Karpas-422 (cell line): Measurements from ENCODE around the gene TMEM178A. TPM values are rescaled to one million over a fixed set of nuclear protein-coding genes. Genes with fewer than 3 reads are reported as not detected.

Experiments used
- DNase-seq: peaks from one replicate; pipeline ENCODE4 v3.0.0-alpha.2; 2015
- H2AFZ ChIP-seq: fragments of 200-600 bp; sonication (generic); 2 replicates; pipeline ENCODE4 v1.6.1; 2014; ENCODE audit warnings: antibody characterized with exemption, low read length, mixed read lengths
- H3K27ac ChIP-seq: fragments of 200-600 bp; sonication (generic); 2 replicates; pipeline ENCODE4 v1.5.1; 2014; ENCODE audit warnings: mild to moderate bottlenecking, low read length, moderate library complexity
- H3K27me3 ChIP-seq: fragments of 200-600 bp; sonication (generic); 2 replicates; pipeline ENCODE4 v1.6.1; 2014; ENCODE audit warnings: low read length, mixed read lengths
- H3K36me3 ChIP-seq: fragments of 200-600 bp; sonication (generic); 2 replicates; pipeline ENCODE4 v1.6.1; 2014; ENCODE audit warnings: low read length, mixed read lengths; ENCODE audit not compliant: insufficient read depth
- H3K4me1 ChIP-seq: fragments of 200-600 bp; sonication (generic); 2 replicates; pipeline ENCODE4 v1.6.1; 2014; ENCODE audit warnings: mild to moderate bottlenecking, low read length, mixed read lengths
- H3K4me2 ChIP-seq: fragments of 200-600 bp; sonication (generic); 2 replicates; pipeline ENCODE4 v1.6.1; 2014; ENCODE audit warnings: low read length, low read depth, mild to moderate bottlenecking; ENCODE audit not compliant: poor library complexity, severe bottlenecking
- H3K4me3 ChIP-seq: fragments of 200-600 bp; sonication (generic); 2 replicates; pipeline ENCODE4 v1.5.1; 2014; ENCODE audit warnings: mild to moderate bottlenecking, antibody characterized with exemption, low read length, mixed read lengths
- H3K79me2 ChIP-seq: fragments of 200-600 bp; sonication (generic); 2 replicates; pipeline ENCODE4 v1.6.1; 2014; ENCODE audit warnings: mild to moderate bottlenecking, low read length, mixed read lengths
- H3K9ac ChIP-seq: fragments of 200-600 bp; sonication (generic); 2 replicates; pipeline ENCODE4 v1.6.0; 2014; ENCODE audit warnings: low read length
- H3K9me2 ChIP-seq: fragments of 200-600 bp; sonication (generic), shearing (Covaris generic); replicated peaks from 2 replicates; pipeline ENCODE4 v1.6.0; 2014; ENCODE audit warnings: mild to moderate bottlenecking, low read length, moderate library complexity; ENCODE audit not compliant: insufficient read depth
- H3K9me3 ChIP-seq: fragments of 300-700, 200-600 bp; sonication (generic); 2 replicates; pipeline ENCODE4 v1.6.1; 2014; ENCODE audit warnings: low read length, mixed read lengths
- H4K20me1 ChIP-seq: fragments of 200-600 bp; sonication (generic); 2 replicates; pipeline ENCODE4 v1.6.1; 2014; ENCODE audit warnings: mild to moderate bottlenecking, antibody characterized with exemption, low read length, low read depth; ENCODE audit not compliant: insufficient read depth
- total RNA-seq: library from RNA; depleted of rRNA; stranded (reverse); fragments of >200 nt; shearing (Covaris generic); gene quantifications from 2 replicates; pipeline ENCODE4 v1.2.3, GENCODE V29; 2014; ENCODE audit warnings: low replicate concordance; rRNA removed

TMEM178A gene
- total RNA-seq, 1 experiment from 2014 or later = not detected

- DNase-seq = no peak
- Histone ChIP-seq H3K9me2 (no peaks in the 10 kb centered on the region), H3K4me2 (no peak overlapping the region), H3K36me3 (peaks cover 55% of the 10 kb centered on the region), H2AFZ (no peak overlapping the region), H3K27me3 (no peaks in the 10 kb centered on the region), H3K27ac (no peak overlapping the region), H3K9me3 (no peaks in the 10 kb centered on the region), H3K4me3 (no peak overlapping the region), H3K79me2 (peaks cover 12% of the 10 kb centered on the region), H3K9ac (no peak overlapping the region), H4K20me1 (no peaks in the 10 kb centered on the region), H3K4me1 (no peaks in the 10 kb centered on the region)
Observed at GRCh38 chr2:39743269-39743776, 77.6 kb downstream of the TMEM178A start.

GRCh38 chr2:39755466-39755865, 89.7 kb downstream of the TMEM178A start:
- DNase-seq = no peak
- H3K36me3 ChIP-seq = peaks cover 70% of the 10 kb centered on the region
- H3K27ac ChIP-seq = no peak overlapping the region
- H2AFZ ChIP-seq = no peak overlapping the region
- no peaks in the 10 kb centered on the region for H4K20me1 ChIP-seq
- H3K4me3 ChIP-seq = no peak overlapping the region
- no peaks in the 10 kb centered on the region for H3K4me1 ChIP-seq
- H3K27me3 ChIP-seq = no peaks in the 10 kb centered on the region
- H3K9me3 ChIP-seq = no peaks in the 10 kb centered on the region
- H3K79me2 ChIP-seq = peaks cover 31% of the 10 kb centered on the region
- no peak overlapping the region for H3K4me2 ChIP-seq
- H3K9ac ChIP-seq = no peak overlapping the region
- H3K9me2 ChIP-seq = no peaks in the 10 kb centered on the region

- Histone ChIP-seq H3K9me2 (no peaks in the 10 kb centered on the region), H3K9me3 (no peaks in the 10 kb centered on the region), H3K4me3 (no peak overlapping the region), H3K79me2 (peaks cover 42% of the 10 kb centered on the region), H4K20me1 (no peaks in the 10 kb centered on the region), H3K4me2 (no peak overlapping the region), H3K27me3 (no peaks in the 10 kb centered on the region), H3K9ac (no peak overlapping the region), H3K36me3 (peaks cover 79% of the 10 kb centered on the region), H3K27ac (no peak overlapping the region), H2AFZ (no peak overlapping the region), H3K4me1 (no peaks in the 10 kb centered on the region)
- DNase-seq = no peak
Observed at GRCh38 chr2:39757156-39757555, 91.4 kb downstream of the TMEM178A start.

GRCh38 chr2:39762448-39762847, 96.7 kb downstream of the TMEM178A start:
- H3K9me2 ChIP-seq = no peaks in the 10 kb centered on the region
- H4K20me1 ChIP-seq = no peaks in the 10 kb centered on the region
- peaks cover 68% of the 10 kb centered on the region for H3K79me2 ChIP-seq
- no peaks in the 10 kb centered on the region for H3K9me3 ChIP-seq
- no peak overlapping the region for H3K4me3 ChIP-seq
- H3K4me1 ChIP-seq = peaks cover 4% of the 10 kb centered on the region
- no peak for DNase-seq
- H3K4me2 ChIP-seq = no peak overlapping the region
- no peak overlapping the region for H2AFZ ChIP-seq
- H3K9ac ChIP-seq = no peak overlapping the region
- H3K36me3 ChIP-seq = peaks cover 81% of the 10 kb centered on the region
- H3K27ac ChIP-seq = no peak overlapping the region
- H3K27me3 ChIP-seq = no peaks in the 10 kb centered on the region

Other genes starting within 250 kb of the TMEM178A start
- 7.2 and 11.5 TPM in 2 replicates for gene MAP4K3, start 228.6 kb upstream of the TMEM178A start, total RNA-seq
- gene THUMPD2, start 113.3 kb downstream of the TMEM178A start, total RNA-seq = 16.5 and 19.7 TPM in 2 replicates